ENCODE results near the gene CCT6A.
"Not testable (repeated sequence)": the region's sequence is repeated elsewhere in the genome, so short reads cannot be mapped to it uniquely, and the experiment has no call there.

The CCT6A gene

DNA sequence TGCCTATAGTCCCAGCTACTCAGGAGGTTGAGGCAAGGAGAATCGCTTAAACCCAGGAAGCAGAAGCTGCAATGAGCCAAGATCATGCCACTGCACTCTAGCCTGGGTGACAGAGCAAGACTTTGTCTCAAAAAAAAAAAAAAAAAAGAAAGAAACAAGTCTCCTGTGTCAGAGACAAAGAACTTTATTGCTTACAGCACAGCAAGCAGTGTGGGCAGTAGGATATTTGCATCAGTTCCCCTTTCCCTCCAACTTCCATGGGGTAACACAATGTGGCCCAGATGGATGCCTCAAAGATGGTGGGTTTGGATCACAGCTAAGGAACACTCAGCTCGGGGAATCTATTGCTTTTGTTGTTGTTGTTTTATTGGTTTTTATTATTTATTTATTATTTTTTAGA, 5.8 kb upstream of the CCT6A start:
- not testable (repeated sequence) for H3K36me3 Mint-ChIP-seq, H3K4me3 Mint-ChIP-seq, H3K9me3 Mint-ChIP-seq, H3K27ac Mint-ChIP-seq, H3K27me3 Mint-ChIP-seq
- H3K4me1 Mint-ChIP-seq, result peaks cover 13% of the 10 kb centered on the region

DNA sequence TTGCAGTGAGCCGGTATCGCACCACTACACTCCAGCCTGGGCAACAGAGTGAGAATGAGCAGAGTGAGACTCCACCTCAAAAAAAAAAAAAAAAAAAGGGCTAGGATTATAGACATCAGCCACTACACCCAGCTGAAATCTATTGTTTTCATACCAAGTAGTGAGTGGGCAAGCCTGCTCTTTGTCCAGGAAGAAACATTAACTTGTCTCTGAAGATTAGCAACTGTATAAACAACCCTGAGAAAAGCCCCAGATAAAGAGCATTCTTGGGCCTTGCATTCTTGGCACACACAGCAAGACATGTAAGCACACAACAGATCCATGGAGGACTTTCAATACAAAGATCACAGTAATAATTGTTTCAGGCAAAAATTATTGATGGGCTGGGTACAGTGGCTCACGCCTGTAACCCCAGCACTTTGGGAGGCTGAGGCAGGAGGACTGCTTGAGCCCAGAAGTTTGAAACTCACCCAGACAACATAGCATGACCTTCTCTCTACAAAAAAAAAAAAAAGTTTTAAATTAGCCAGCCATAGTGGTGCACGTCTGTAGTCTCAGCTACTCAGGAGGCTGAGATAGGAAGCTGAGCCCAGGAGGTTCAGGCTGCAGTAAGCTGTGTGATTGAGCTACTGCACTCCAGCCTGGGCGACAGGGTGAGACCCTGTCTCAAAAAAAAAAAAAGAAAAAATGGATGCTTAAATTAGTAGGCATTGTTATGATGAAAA, 4.7 kb upstream of the CCT6A start:
- Mint-ChIP-seq H3K4me1 (peaks cover 13% of the 10 kb centered on the region), H3K4me3 (no peak overlapping the region), H3K36me3 (peaks cover 4% of the 10 kb centered on the region), H3K27ac (no peak overlapping the region), H3K9me3 (no peaks in the 10 kb centered on the region), H3K27me3 (no peaks in the 10 kb centered on the region)

DNA sequence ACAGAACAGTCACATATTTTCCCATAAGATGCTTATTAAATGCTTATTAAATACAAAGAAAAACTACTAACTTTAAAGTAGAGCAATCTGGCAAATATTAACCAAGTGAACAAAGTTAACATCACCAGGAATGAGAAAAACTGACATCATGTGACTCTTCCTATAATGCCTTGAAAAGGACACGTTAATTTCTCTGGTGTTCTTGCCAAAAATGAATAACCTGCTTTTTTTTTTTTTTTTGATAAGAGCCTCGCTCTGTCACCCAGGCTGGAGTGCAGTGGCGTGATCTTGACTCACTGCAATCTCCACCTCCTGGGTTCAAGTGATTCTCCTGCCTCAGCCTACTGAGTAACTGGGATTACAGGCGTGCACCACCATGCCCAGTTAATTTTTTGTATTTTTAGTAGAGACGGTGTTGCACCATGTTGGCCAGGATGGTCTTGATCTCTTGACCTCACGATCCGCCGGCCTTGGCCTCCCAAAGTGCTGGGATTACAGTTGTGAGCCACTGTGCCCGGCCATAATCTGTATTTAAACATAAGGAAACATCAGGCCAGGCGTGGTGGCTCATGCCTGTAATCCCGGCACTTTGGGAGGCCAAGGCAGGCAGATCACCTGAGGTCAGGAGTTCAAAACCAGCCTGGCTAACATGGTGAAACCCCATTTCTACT, 4.0 kb upstream of the CCT6A start:
- not testable (repeated sequence) for H3K4me3 Mint-ChIP-seq, H3K27ac Mint-ChIP-seq, H3K27me3 Mint-ChIP-seq, H3K9me3 Mint-ChIP-seq, H3K36me3 Mint-ChIP-seq
- H3K4me1 Mint-ChIP-seq, result peaks cover 13% of the 10 kb centered on the region

DNA sequence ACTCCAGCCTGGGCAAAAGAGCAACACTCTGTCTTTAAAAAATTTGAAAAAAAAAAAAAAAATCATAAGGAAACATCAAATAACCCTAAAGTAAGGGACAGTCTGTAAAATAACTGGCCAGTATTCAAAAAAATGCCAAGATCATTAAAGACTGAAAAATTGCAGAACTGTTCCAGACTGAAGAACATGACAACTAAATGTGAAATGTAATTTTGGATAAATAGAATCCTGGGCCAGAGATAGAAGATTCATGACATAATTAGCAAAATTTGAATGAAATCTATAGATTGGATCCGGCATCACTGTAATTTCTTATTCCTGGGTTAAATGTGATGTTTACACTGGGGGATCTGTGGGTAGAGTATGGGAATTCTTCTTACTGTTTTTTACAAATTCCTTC, 3.3 kb upstream of the CCT6A start:
- peaks cover 2% of the 10 kb centered on the region for H3K36me3 Mint-ChIP-seq
- H3K4me3 Mint-ChIP-seq, result no peak overlapping the region
- H3K27ac Mint-ChIP-seq, result no peak overlapping the region
- no peaks in the 10 kb centered on the region for H3K27me3 Mint-ChIP-seq
- H3K4me1 Mint-ChIP-seq, result peaks cover 18% of the 10 kb centered on the region
- no peaks in the 10 kb centered on the region for H3K9me3 Mint-ChIP-seq

DNA sequence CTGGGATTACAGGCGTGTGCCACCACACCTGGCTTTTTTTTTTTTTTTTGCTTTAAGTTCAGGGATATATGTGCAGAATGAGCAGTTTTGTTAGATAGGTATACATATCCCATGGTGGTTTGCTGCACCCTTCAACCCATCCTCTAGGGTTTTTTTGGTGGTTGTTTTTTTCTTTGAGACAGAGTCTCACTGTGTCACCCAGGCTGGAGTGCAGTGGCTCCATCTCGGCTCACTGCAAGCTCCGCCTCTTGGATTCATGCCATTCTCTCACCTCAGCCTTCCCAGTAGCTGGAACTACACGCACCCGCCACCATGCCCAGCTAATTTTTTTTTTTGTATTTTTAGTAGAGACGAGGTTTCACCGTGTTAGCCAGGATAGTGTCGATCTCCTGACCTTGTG, 2.8 kb upstream of the CCT6A start:
- H3K36me3 Mint-ChIP-seq, H3K27ac Mint-ChIP-seq, H3K27me3 Mint-ChIP-seq, H3K4me3 Mint-ChIP-seq, H3K9me3 Mint-ChIP-seq: not testable (repeated sequence)
- H3K4me1 Mint-ChIP-seq, result peaks cover 23% of the 10 kb centered on the region

DNA sequence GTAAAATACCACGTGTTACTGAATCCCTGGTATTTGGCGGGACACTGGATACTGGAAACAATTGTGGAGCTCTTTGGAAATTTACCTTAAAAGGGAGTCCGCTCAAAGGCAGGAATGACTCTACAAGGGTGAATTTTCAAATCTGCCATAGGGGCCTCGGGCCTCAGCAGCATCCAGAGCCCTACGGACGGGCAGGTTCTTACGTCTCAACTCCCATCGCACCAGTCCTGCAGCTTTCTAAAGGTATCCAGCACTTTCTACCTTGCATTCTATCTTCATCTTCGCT, 569 bp upstream of the CCT6A start:
- peaks cover 41% of the 10 kb centered on the region for H3K4me1 Mint-ChIP-seq

DNA sequence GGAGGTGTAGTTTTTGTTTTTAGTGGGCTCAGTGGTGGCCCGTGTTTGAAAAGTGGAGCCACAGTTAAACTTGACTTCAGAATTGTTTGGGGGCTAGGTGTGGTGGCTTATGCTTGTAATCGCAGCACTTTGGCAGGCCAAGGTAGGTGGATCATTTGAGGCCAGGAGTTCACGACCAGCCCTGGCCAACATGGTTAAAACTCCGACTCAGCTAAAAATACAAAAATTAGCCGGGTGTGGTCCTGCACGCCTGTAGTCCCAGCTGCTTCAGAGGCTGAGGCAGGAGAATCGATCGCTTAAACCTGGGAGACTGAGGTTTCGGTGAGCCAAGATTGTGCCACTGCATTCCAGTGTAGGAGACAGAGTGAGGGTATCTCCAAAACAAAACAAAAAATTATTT, 1.8 kb downstream of the CCT6A start:
- peaks cover 41% of the 10 kb centered on the region for H3K4me1 Mint-ChIP-seq
- H3K9me3 Mint-ChIP-seq, result no peaks in the 10 kb centered on the region
- H3K36me3 Mint-ChIP-seq, result peaks cover 15% of the 10 kb centered on the region
- H3K27me3 Mint-ChIP-seq, result no peaks in the 10 kb centered on the region
- H3K4me3 Mint-ChIP-seq, result peak overlapping the region; percentile 93
- H3K27ac Mint-ChIP-seq, result peak overlapping the region; percentile 23

More for the DNA sequence above, 569 bp upstream of the CCT6A start:
- Mint-ChIP-seq H3K27me3 (no peaks in the 10 kb centered on the region), H3K27ac (peak overlapping the region; percentile 95), H3K36me3 (peaks cover 8% of the 10 kb centered on the region), H3K4me3 (peak overlapping the region; percentile 93), H3K9me3 (no peaks in the 10 kb centered on the region)

DNA sequence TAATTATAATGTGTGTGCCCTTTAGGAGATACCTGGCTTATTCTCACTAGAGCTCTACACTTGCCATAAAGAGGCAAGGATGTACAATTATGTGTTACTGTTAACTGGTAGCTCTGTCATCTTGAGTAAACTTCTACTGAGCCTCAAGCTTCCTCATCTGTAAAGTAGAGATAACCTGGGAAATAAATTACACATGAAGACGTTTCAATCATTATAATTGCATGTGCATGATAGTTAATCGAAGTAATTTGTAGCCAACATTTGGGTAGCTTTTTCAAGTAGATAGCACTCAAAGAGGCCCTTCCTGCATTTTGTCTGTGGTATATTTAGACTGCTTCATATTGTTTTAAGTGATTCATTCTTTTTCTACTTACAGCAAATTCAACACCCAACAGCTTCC, 2.4 kb downstream of the CCT6A start:
- no peaks in the 10 kb centered on the region for H3K27me3 Mint-ChIP-seq
- no peaks in the 10 kb centered on the region for H3K9me3 Mint-ChIP-seq
- H3K4me3 Mint-ChIP-seq, result peak overlapping the region; percentile 68
- peaks cover 39% of the 10 kb centered on the region for H3K4me1 Mint-ChIP-seq
- H3K36me3 Mint-ChIP-seq, result peaks cover 15% of the 10 kb centered on the region
- peak overlapping the region; percentile 76 for H3K27ac Mint-ChIP-seq

DNA sequence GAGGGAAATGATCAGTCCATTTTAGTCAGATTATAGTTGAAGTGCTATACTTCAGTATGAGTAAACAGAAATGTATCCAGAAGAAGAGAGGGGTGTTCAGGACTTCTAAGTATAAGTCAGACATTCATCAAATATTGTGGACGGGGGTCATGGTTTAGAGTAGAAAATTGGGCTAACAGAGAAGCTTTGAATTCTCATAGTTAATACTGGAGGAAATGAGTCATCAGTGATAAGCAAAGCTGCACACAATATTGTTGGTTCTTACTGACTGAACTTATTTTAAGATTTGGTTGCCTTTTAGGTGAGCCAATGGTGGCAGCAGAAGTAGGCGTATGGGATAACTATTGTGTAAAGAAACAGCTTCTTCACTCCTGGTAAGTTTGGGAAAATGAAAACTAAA, 10.8 kb downstream of the CCT6A start:
- Mint-ChIP-seq H3K27ac (peak overlapping the region; percentile 89), H3K27me3 (no peaks in the 10 kb centered on the region), H3K4me3 (peak overlapping the region; percentile 51), H3K4me1 (peaks cover 36% of the 10 kb centered on the region), H3K36me3 (peaks cover 28% of the 10 kb centered on the region), H3K9me3 (no peaks in the 10 kb centered on the region)

DNA sequence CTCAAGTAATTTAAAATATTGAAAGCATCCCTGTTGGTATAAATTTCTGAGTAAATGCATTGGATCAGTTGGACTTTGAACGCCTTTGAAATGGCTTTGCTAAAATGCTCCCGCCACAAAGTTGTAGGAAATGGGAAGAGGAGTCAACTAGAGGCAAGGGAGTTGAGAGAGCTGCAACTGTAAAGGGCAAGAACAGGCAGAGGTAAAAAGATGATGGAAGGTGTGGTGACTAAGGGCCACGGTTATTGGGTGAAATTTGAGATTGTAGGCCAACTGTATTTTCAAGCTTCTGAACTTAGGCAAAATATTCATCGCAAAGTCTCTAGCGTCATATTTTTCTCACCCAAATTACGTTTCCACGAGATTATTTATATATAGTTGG, 11.9 kb downstream of the CCT6A start:
- H3K36me3 Mint-ChIP-seq, result peaks cover 23% of the 10 kb centered on the region
- peak overlapping the region; percentile 93 for H3K4me3 Mint-ChIP-seq
- no peaks in the 10 kb centered on the region for H3K27me3 Mint-ChIP-seq
- peak overlapping the region; percentile 97 for H3K27ac Mint-ChIP-seq
- H3K9me3 Mint-ChIP-seq, result no peaks in the 10 kb centered on the region
- peaks cover 36% of the 10 kb centered on the region for H3K4me1 Mint-ChIP-seq

DNA sequence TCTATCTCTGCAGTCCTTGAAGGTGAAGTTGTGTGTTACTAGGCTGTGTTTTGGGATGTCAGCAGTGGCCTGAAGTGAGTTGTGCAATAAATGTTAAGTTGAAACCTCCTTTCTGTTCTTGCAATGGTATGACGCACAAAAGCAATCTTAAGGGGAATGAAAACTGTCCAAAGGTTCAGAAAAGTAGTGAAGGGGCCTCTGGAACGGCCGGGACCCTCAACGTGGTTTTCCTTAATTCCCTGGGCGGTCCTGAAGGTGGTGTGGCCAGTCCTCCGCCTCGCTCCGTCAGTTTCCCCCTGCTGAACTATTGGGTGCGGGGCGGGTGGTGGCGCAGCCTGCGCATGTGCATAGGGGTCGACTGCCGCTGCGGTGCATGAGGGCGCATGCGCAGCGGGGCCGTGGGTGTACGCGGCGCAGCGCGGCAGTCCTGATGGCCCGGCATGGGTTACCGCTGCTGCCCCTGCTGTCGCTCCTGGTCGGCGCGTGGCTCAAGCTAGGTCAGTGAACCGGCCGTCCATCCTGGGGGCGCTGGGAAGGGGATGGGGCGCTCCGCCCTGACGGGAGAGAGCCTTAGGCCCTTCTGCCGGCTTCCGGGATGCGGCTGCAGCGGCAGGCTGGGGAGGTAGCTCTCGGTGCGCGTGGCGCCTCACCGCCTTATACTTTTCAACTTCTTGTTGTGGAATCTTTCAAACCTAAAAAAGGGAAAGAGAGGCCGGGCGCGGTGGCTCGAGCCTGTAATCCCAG, 12.5 kb downstream of the CCT6A start, which contains the start of gene SUMF2:
Gene SUMF2 (plus strand): TSS at position 405 of the 744 bp plus-strand sequence. CDS start 26 bp downstream, at position 431.
- Mint-ChIP-seq H3K4me3 (peak within 1 kb of the TSS; percentile 93), H3K27me3 (no peaks in the 10 kb centered on the region), H3K27ac (peak within 1 kb of the TSS; percentile 97), H3K9me3 (no peaks in the 10 kb centered on the region), H3K36me3 (peaks cover 23% of the 10 kb centered on the region), H3K4me1 (peaks cover 38% of the 10 kb centered on the region)

DNA sequence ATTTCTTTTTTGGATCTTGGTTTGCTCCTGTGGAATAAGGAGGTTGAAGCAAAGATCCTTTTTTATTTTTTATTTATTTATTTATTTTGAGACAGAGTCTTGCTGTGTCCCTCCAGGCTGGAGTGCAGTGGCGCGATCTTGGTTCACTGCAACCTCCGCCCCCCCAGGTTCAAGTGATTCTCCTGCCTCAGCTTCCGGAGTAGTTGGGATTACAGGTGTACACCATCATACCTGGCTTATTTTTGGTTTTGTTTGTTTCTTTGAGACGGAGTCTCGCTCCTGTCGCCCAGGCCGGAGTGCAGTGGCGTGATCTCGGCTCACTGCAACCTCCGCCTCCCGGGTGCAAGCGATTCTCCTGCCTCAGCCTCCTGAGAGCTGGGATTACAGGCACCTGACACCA, 14.8 kb downstream of the CCT6A start:
- H3K27ac Mint-ChIP-seq, H3K4me3 Mint-ChIP-seq, H3K27me3 Mint-ChIP-seq, H3K9me3 Mint-ChIP-seq: not testable (repeated sequence)
- Mint-ChIP-seq H3K36me3 (peaks cover 23% of the 10 kb centered on the region), H3K4me1 (peaks cover 35% of the 10 kb centered on the region)

DNA sequence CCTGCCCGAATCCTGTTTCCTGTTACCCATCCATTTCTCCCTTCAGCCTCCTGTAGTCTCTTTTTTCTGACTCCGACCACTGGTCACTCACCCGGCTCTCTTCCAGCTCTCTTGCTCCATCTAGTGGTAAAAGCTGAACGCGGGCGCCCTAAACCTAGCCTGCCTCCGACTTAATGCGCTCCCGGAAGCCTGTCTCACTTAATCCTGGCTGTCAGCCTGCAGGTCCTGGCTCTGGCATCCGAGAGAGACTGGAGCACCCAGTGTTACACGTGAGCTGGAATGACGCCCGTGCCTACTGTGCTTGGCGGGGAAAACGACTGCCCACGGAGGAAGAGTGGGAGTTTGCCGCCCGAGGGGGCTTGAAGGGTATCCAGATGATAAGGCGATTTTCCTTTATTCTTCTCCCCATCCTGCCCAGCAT, 22.8 kb downstream of the CCT6A start:
- peak overlapping the region; percentile 56 for H3K27ac Mint-ChIP-seq

DNA sequence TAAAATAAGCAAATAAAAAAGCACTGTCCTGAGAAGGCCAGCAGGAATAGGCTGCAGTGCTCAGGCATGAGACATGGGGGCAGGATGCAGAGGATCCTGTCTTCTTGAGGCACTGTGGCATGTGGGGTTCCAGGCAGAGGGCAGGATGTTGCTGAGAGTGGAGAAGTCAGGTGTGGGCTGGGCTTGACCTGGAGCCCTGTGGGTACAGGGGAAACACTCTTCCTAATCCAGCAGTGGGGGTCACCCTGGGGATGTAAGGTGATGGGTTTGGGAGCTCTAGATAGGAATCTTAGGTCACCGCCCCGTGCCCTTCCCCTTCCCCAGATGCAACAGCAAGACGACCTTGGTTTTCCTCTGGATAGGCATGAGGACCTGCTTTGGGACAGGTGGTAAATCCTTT, 26.1 kb downstream of the CCT6A start:
- H3K4me3 Mint-ChIP-seq, result no peak overlapping the region
- H3K36me3 Mint-ChIP-seq, result peaks cover 7% of the 10 kb centered on the region

More for the DNA sequence above, 22.8 kb downstream of the CCT6A start:
- Mint-ChIP-seq H3K36me3 (peaks cover 10% of the 10 kb centered on the region), H3K27me3 (no peaks in the 10 kb centered on the region), H3K4me3 (no peak overlapping the region), H3K4me1 (peaks cover 5% of the 10 kb centered on the region), H3K9me3 (no peaks in the 10 kb centered on the region)

DNA sequence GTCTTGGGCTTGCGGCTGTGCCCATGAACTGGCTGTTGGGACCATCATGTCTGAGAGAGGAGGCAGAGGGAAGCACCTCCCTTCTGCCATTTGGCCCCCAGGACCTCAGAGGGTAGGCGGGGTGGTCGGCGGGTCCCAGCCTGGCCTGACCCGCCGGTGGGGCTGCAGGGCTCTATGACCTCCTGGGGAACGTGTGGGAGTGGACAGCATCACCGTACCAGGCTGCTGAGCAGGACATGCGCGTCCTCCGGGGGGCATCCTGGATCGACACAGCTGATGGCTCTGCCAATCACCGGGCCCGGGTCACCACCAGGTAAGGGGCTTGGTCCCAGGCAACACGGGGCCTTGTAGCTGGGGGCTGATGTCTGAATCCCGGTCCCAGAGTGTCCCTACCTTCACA, 26.6 kb downstream of the CCT6A start:
- Mint-ChIP-seq H3K4me1 (peaks cover 5% of the 10 kb centered on the region), H3K9me3 (no peaks in the 10 kb centered on the region), H3K36me3 (peaks cover 3% of the 10 kb centered on the region), H3K4me3 (no peak overlapping the region), H3K27ac (no peak overlapping the region), H3K27me3 (no peaks in the 10 kb centered on the region)

More for the DNA sequence above, 26.1 kb downstream of the CCT6A start:
- Mint-ChIP-seq H3K9me3 (no peaks in the 10 kb centered on the region), H3K27ac (no peak overlapping the region), H3K27me3 (no peaks in the 10 kb centered on the region), H3K4me1 (peaks cover 5% of the 10 kb centered on the region)

Measured in activated naive CD4-positive, alpha-beta T cell treated with anti-CD3 and anti-CD28 coated beads, Interleukin-2, amount 50 U/mL, for 24 hours (primary cell).